ENCODE data around the gene CD93. TPM values are rescaled to one million over a fixed set of nuclear protein-coding genes. Genes with fewer than 3 reads are reported as not detected.

The CD93 gene
- total and polyA plus RNA-seq, 11 donors: 9.2 to 110 (median 45.7) TPM

DNA sequence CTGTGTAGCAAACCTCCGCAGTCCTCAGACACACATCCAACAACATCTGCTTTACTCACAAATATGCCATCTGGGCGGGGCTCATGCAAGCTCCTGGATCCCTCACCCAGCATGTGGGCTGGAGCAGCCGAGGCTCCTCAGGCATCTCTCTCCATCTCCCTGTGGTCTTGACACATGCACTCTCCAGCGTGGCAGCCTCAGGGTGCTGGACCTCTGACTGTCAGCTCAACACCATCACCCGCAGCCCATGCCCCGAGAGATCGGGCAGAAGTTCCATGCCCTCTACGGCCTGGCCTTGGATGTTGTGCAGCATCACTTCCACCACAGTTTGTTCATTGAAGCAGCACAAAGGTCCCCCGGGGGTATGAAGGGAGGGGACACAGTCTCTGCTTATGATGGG, 32.6 kb upstream of the CD93 start:
- peak overlapping the region in 4 of 12 donors; percentile 47 to 74 (median 66) for H3K27ac ChIP-seq
- 93 to 96% (median 95%) methylated on average over 5 to 9 of the region's 9 CpGs for WGBS, 4 donors
- TF ChIP-seq POLR2A (IDR thresholded peaks at IDR 0.05) (no peak), CTCF (IDR thresholded peaks at IDR 0.05) (no peak)

GRCh38 chr20:23118144-23118543, 32.0 kb upstream of the CD93 start:
- intact Hi-C loops (cut with DNase I): no loop called here
- 95 to 96% (median 96%) methylated on average over 8 of the region's 8 CpGs for WGBS, 4 donors
- Histone ChIP-seq H3K4me3 (no peak overlapping the region), H3K27me3 (no peaks in the 10 kb centered on the region), H3K9me3 (no peaks in the 10 kb centered on the region), H3K4me1 (peaks cover 0 to 75% (median 21%) of the 10 kb centered on the region in 12 donors), H3K27ac (no peak overlapping the region), H3K36me3 (no peaks in the 10 kb centered on the region)
- no peak for TF ChIP-seq CTCF (IDR thresholded peaks at IDR 0.05)
- no peak for TF ChIP-seq POLR2A (IDR thresholded peaks at IDR 0.05)
- no peak for ATAC-seq
- DNase-seq: no peak

More for the DNA sequence above, 32.6 kb upstream of the CD93 start:
- ATAC-seq: no peak
- no peaks in the 10 kb centered on the region for H3K36me3 ChIP-seq
- intact Hi-C loops (cut with DNase I): loop anchor here in 1 of 10 donors (1.0 kb wide), 1 partner anchor 33 kb away; no protein-coding TSS in a partner anchor
- H3K27me3 ChIP-seq: no peaks in the 10 kb centered on the region
- DNase-seq: no peak
- H3K4me1 ChIP-seq: peaks cover 0 to 69% (median 19%) of the 10 kb centered on the region in 12 donors
- H3K9me3 ChIP-seq: no peaks in the 10 kb centered on the region
- no peak overlapping the region for H3K4me3 ChIP-seq

DNA sequence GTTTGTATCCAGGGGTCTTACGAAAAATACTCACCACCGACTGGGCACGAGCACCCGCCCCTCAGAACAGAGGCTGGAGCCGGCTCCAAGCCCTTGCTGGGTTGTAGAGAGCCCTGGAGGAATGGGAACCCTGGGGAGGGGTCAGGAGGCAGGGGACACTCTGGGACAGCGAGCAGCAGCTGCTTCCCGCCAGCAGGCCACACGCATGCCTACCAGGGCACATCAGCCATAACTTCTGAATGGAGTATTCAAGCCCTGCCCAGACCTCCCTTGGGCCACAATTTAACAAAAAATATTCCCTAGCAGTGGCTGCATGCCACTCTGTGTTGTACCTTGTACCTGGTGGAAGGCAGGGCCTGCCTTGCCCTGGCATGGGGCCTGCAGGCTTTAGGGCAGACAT, 31.6 kb upstream of the CD93 start:
- Histone ChIP-seq H3K27ac (peak overlapping the region in 1 of 12 donors; percentile 92), H3K4me1 (peaks cover 0 to 77% (median 21%) of the 10 kb centered on the region in 12 donors), H3K36me3 (no peaks in the 10 kb centered on the region), H3K27me3 (no peaks in the 10 kb centered on the region), H3K4me3 (no peak overlapping the region), H3K9me3 (no peaks in the 10 kb centered on the region)
- no peak for DNase-seq
- ATAC-seq: no peak
- 94 to 97% (median 95%) methylated on average over 8 of the region's 8 CpGs for WGBS, 4 donors
- TF ChIP-seq CTCF (IDR thresholded peaks at IDR 0.05) (no peak), POLR2A (IDR thresholded peaks at IDR 0.05) (no peak)
- intact Hi-C loops (cut with DNase I): no loop called here

- no peak for ATAC-seq
- no peak for DNase-seq
- intact Hi-C loops (cut with DNase I): no loop called here
- Histone ChIP-seq H3K4me1 (peaks cover 0 to 76% (median 21%) of the 10 kb centered on the region in 12 donors), H3K36me3 (no peaks in the 10 kb centered on the region), H3K27ac (peak overlapping the region in 5 of 12 donors; percentile 6 to 92 (median 26)), H3K4me3 (no peak overlapping the region), H3K27me3 (no peaks in the 10 kb centered on the region), H3K9me3 (no peaks in the 10 kb centered on the region)
- TF ChIP-seq POLR2A (IDR thresholded peaks at IDR 0.05): no peak
- TF ChIP-seq CTCF (IDR thresholded peaks at IDR 0.05): no peak
- WGBS, 4 donors: 81 to 85% (median 82%) methylated on average over 8 to 10 of the region's 10 CpGs
Observed at GRCh38 chr20:23116311-23117089, 30.4 kb upstream of the CD93 start.

Data from heart left ventricle (tissue), 16 donors.